Measurements from ENCODE around the gene AREL1.

- TF ChIP-seq POLR2A (IDR thresholded peaks at IDR 0.05): no peak
- TF ChIP-seq CTCF (IDR thresholded peaks at IDR 0.05): no peak
Measured at GRCh38 chr14:74653386-74654138, 59.3 kb downstream of the AREL1 start.

Measured in testis (tissue), 2 donors.